ENCODE data around the gene RIOK2. TPM values are rescaled to one million over a fixed set of nuclear protein-coding genes. Genes with fewer than 3 reads are reported as not detected.
A peak's percentile ranks its signal among the peaks of the same experiment; 100 is the strongest.
"Not testable (repeated sequence)": the region's sequence is repeated elsewhere in the genome, so short reads cannot be mapped to it uniquely, and the experiment has no call there.

Gene RIOK2
- total and polyA plus RNA-seq, 12 donors: 4.2 to 41.9 (median 22.3) TPM

- no peak for TF ChIP-seq POLR2A (IDR thresholded peaks at IDR 0.05)
- TF ChIP-seq, protein P1, sequence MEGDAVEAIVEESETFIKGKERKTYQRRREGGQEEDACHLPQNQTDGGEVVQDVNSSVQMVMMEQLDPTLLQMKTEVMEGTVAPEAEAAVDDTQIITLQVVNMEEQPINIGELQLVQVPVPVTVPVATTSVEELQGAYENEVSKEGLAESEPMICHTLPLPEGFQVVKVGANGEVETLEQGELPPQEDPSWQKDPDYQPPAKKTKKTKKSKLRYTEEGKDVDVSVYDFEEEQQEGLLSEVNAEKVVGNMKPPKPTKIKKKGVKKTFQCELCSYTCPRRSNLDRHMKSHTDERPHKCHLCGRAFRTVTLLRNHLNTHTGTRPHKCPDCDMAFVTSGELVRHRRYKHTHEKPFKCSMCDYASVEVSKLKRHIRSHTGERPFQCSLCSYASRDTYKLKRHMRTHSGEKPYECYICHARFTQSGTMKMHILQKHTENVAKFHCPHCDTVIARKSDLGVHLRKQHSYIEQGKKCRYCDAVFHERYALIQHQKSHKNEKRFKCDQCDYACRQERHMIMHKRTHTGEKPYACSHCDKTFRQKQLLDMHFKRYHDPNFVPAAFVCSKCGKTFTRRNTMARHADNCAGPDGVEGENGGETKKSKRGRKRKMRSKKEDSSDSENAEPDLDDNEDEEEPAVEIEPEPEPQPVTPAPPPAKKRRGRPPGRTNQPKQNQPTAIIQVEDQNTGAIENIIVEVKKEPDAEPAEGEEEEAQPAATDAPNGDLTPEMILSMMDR (IDR thresholded peaks at IDR 0.05): no peak
Measured at GRCh38 chr5:97143704-97144103, 39.3 kb downstream of the RIOK2 start.

DNA sequence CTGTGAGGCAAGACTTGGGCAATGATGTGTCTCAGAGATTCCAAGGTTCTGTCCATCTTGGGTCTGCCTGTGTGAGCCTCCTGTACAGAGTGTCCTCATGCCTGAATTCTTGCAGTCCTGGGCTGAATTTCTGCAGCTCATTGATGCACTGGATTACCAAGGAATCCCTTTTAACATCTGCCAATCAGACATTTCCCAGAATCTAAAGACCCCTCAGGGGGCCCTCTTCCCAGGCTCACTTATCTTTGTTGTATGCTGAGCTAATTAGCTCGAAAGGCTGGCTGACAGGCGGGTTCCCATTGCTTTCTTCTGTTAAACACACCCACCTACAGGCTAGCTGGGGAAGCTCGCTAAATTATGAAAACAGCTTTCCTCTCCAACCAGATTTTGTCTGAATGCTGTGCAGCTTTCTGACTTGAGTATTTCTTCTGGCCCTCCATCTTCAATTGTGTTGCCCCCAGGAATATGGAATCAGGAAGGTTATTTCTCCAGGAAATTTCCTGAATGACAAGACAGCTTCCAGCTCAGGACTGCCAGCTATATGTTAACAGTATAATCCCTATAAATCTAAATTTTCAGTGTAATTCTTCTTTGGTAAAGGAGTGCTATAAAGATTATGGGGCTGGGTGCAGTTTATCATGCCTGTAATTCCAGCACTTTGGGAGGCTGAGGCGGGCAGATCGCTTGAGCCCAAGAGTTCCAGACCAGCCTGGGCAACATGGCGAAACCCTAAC is 40.4 kb downstream of the RIOK2 start, which contains the start of gene LIX1:
Gene LIX1, minus strand, starts transcription at position 91 of the 734 bp plus-strand sequence. Its CDS starts 35 bp downstream, at position 56.
- H3K27ac ChIP-seq: no peak within 1 kb of the TSS
- intact Hi-C loops (cut with DNase I): no loop called here
- peak in 5 of 7 donors; percentile 18 to 63 (median 31) for DNase-seq
- H3K4me3 ChIP-seq: no peak within 1 kb of the TSS
- H3K4me1 ChIP-seq (replicated peaks in 1 of 2): no peaks in the 10 kb centered on the region
- no peaks in the 10 kb centered on the region for H3K27me3 ChIP-seq
- H3K36me3 ChIP-seq (replicated peaks in 1 of 2): no peaks in the 10 kb centered on the region
- 47 to 53% (median 48%) methylated on average over 6 of the region's 6 CpGs for WGBS, 4 donors
- TF ChIP-seq, protein P1 (IDR thresholded peaks at IDR 0.05): peak in 5 of 6 experiments; percentile 21 to 52 (median 35)
- no peak for TF ChIP-seq POLR2A (IDR thresholded peaks at IDR 0.05)
- H3K9me3 ChIP-seq (replicated peaks in 1 of 3): no peaks in the 10 kb centered on the region

More at GRCh38 chr5:97143704-97144103, 39.3 kb downstream of the RIOK2 start:
- Histone ChIP-seq H3K36me3 (replicated peaks in 1 of 2) (no peaks in the 10 kb centered on the region), H3K4me1 (replicated peaks in 1 of 2) (no peaks in the 10 kb centered on the region), H3K9me3 (replicated peaks in 1 of 3) (no peaks in the 10 kb centered on the region), H3K27ac (no peak overlapping the region), H3K4me3 (no peak overlapping the region), H3K27me3 (no peaks in the 10 kb centered on the region)
- DNase-seq: no peak
- intact Hi-C loops (cut with DNase I): no loop called here
- WGBS, 4 donors: 81 to 98% (median 92%) methylated on average over 2 of the region's 2 CpGs

DNA sequence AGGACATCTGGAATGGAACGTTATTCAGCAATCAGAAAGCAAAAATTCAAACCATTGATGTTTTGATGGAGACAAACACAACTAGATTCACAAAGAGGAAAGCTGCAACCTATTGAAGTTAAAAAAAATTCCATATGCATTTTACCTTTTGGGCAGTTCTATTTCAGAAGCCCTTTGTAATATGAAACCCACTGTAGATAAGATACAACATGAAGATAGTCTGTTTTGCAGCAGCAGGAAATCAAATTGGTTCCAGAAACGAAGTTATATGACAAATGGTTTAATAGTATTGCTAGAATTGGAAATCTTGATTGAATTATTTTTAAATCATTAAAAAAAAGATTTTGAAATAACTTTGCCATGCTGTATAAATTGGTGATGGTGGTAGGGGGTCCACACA is 41.5 kb downstream of the RIOK2 start:
- no peak for DNase-seq
- intact Hi-C loops (cut with DNase I): no loop called here
- no peaks in the 10 kb centered on the region for H3K4me1 ChIP-seq (replicated peaks in 1 of 2)
- no peaks in the 10 kb centered on the region for H3K9me3 ChIP-seq (replicated peaks in 1 of 3)
- no peaks in the 10 kb centered on the region for H3K27me3 ChIP-seq
- no peak overlapping the region for H3K27ac ChIP-seq
- H3K4me3 ChIP-seq: no peak overlapping the region
- 47 to 57% (median 52%) methylated on average over 2 of the region's 2 CpGs for WGBS, 4 donors
- TF ChIP-seq, protein P1 (IDR thresholded peaks at IDR 0.05): no peak
- no peak for TF ChIP-seq POLR2A (IDR thresholded peaks at IDR 0.05)
- H3K36me3 ChIP-seq (replicated peaks in 1 of 2): no peaks in the 10 kb centered on the region

GRCh38 chr5:97141031-97141430 is 42.0 kb downstream of the RIOK2 start:
- intact Hi-C loops (cut with DNase I): no loop called here
- H3K36me3 ChIP-seq (replicated peaks in 1 of 2): no peaks in the 10 kb centered on the region
- no peaks in the 10 kb centered on the region for H3K4me1 ChIP-seq (replicated peaks in 1 of 2)
- H3K27ac ChIP-seq: no peak overlapping the region
- no peaks in the 10 kb centered on the region for H3K27me3 ChIP-seq
- 51 to 58% (median 54%) methylated on average over 4 of the region's 4 CpGs for WGBS, 4 donors
- no peak overlapping the region for H3K4me3 ChIP-seq
- no peaks in the 10 kb centered on the region for H3K9me3 ChIP-seq (replicated peaks in 1 of 3)
- DNase-seq: no peak
- TF ChIP-seq, protein P1 (IDR thresholded peaks at IDR 0.05): no peak
- TF ChIP-seq POLR2A (IDR thresholded peaks at IDR 0.05): no peak

GRCh38 chr5:97140250-97140649 is 42.8 kb downstream of the RIOK2 start:
- H3K9me3 ChIP-seq (replicated peaks in 1 of 3); H3K4me1 ChIP-seq (replicated peaks in 1 of 2); DNase-seq; intact Hi-C loops (cut with DNase I); H3K36me3 ChIP-seq (replicated peaks in 1 of 2); H3K4me3 ChIP-seq; H3K27me3 ChIP-seq; H3K27ac ChIP-seq: not testable (repeated sequence)
- 43 to 75% (median 54%) methylated on average over 1 of the region's 1 CpG for WGBS, 4 donors
